Gastroesophageal sphincter (tissue), 4 donors: ENCODE measurements around the gene FRRS1L. TPM values are rescaled to one million over a fixed set of nuclear protein-coding genes. Genes with fewer than 3 reads are reported as not detected.

Experiments used
- ATAC-seq: fragments of 150-250 bp; one replicate; pipeline ENCODE4 v1.9.1; 2016; ENCODE audit warnings: mild to moderate bottlenecking, moderate library complexity
- H3K27ac ChIP-seq, 4 donors: fragments of 200-600 bp; sonication (generic) in 3 of 4; 1 replicate in 3 of 4; 2 replicates in 1 of 4; pipeline ENCODE4 v1.5.1; 2016 to 2019
- H3K27me3 ChIP-seq: fragments of 200-600 bp; sonication (generic); one replicate; pipeline ENCODE4 v1.5.1; 2019
- H3K36me3 ChIP-seq, 2 donors: fragments of 200-600 bp; sonication (generic); one replicate each; pipeline ENCODE4 v1.5.1; 2019; ENCODE audit warnings: control low read depth in 1 of 2
- H3K4me1 ChIP-seq, 3 donors: fragments of 200-600 bp; sonication (generic); 1 replicate in 2 of 3; 2 replicates in 1 of 3; pipeline ENCODE4 v1.5.1; 2016 to 2019; ENCODE audit warnings: control low read depth in 2 of 3
- H3K4me3 ChIP-seq, 2 donors: fragments of 200-600 bp; sonication (generic); one replicate each; pipeline ENCODE4 v1.5.1; 2019; ENCODE audit warnings: mild to moderate bottlenecking in 1 of 2, moderate library complexity in 1 of 2
- H3K9me3 ChIP-seq, 3 donors: fragments of 200-600 bp; sonication (generic); one replicate each; pipeline ENCODE4 v1.5.1; 2017 to 2019; ENCODE audit warnings: control low read depth in 2 of 3
- EP300 ChIP-seq: sonication (generic); formaldehyde crosslinking; IDR thresholded peaks from one replicate; pipeline ENCODE4 v1.6.1; 2017; ENCODE audit warnings: antibody characterized with exemption, mild to moderate bottlenecking
- POLR2A ChIP-seq, 2 donors: fragments of 450-650 bp; IDR thresholded peaks; one replicate each; pipeline ENCODE4 v1.6.1; 2017; ENCODE audit warnings: antibody characterized with exemption in 2 of 2, mild to moderate bottlenecking in 2 of 2, moderate library complexity in 1 of 2
- POLR2AphosphoS5 ChIP-seq: sonication (generic); formaldehyde crosslinking; IDR thresholded peaks from one replicate; pipeline ENCODE4 v1.6.1; 2017; ENCODE audit warnings: antibody characterized with exemption
- WGBS, 2 donors: methylation state at CpG; one replicate each; pipeline ENCODE4 v1.1.5; 2018; ENCODE audit warnings: low coverage in 1 of 2; 5-methylcytosine and 5-hydroxymethylcytosine counted together
- total RNA-seq, 4 donors: library from RNA; depleted of rRNA; stranded (reverse); fragments of >200 nt; gene quantifications; one replicate each; pipeline ENCODE4 v1.1.0, GENCODE V29; 2016
- TF ChIP-seq, protein P1 (sequence below), 4 experiments: fragments of 200-600 bp in 2 of 4; fragments of 450-650 bp in 2 of 4; sonication (generic) in 1 of 4; IDR thresholded peaks; one replicate each; pipeline ENCODE4 v1.5.1; 2017 to 2019; ENCODE audit warnings: antibody characterized with exemption in 4 of 4, mild to moderate bottlenecking in 2 of 4, moderate library complexity in 2 of 4

Gene FRRS1L
- total RNA-seq, 4 donors from 2014 or later, result 4.6 to 11.5 (median 10.1) TPM

DNA sequence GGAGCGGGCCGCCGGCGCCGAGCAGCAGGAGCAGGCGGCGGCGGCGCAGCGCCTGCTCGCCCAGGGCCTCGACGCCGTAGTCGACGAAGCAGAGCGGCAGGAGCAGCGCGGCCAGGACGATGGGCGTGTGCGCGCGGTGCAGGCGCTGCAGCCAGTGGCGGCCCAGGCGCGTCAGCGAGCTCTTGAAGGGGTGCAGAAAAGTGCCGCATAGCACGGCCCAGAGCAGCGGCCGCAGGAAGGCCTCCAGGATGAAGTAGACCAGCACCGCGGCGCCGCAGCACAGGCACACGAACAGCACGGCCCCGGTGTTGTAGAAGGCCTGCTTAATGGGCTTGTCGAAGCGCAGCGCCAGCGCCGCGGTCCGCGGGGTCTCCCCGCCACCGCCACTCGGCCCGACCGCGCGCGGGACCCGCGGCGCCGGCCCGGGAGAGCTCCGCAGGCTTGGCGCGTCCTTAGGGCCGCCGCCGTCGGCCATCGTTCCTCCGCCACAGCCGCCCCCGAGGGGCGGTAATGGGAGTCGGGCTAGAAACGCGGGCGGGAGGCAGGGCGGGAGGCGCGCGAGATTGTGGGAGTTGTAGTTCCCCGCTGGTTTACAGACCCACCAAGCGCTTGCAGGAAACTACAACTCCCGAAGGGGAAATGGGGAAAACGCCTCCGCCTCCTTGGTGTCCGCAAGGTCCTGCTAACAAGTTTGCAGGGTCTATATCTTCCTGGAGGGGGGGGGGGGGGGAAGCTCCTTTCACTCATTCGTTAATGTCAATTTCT, 47.4 kb downstream of the FRRS1L start, which contains the start of gene TMEM245:
Gene TMEM245, minus strand, starts transcription at position 509 of the 765 bp plus-strand sequence. Its CDS starts 34 bp downstream, at position 475.
- ATAC-seq, result peak; percentile 98
- H3K27ac ChIP-seq, result peak within 1 kb of the TSS; percentile 62 to 95 (median 91)
- no peaks in the 10 kb centered on the region for H3K27me3 ChIP-seq
- H3K4me1 ChIP-seq, result peaks cover 0 to 48% (median 17%) of the 10 kb centered on the region in 3 donors
- H3K4me3 ChIP-seq, result peak within 1 kb of the TSS; percentile 87 to 98
- H3K36me3 ChIP-seq, result no peaks in the 10 kb centered on the region
- no peaks in the 10 kb centered on the region for H3K9me3 ChIP-seq
- 0% methylated on average over 1 to 9 of the region's 88 CpGs for WGBS, 2 donors
- TF ChIP-seq EP300 (no peak), POLR2A (IDR thresholded peaks at IDR 0.05) (peak; percentile 85 to 91), POLR2AphosphoS5 (peak; percentile 77)
- TF ChIP-seq, protein P1, sequence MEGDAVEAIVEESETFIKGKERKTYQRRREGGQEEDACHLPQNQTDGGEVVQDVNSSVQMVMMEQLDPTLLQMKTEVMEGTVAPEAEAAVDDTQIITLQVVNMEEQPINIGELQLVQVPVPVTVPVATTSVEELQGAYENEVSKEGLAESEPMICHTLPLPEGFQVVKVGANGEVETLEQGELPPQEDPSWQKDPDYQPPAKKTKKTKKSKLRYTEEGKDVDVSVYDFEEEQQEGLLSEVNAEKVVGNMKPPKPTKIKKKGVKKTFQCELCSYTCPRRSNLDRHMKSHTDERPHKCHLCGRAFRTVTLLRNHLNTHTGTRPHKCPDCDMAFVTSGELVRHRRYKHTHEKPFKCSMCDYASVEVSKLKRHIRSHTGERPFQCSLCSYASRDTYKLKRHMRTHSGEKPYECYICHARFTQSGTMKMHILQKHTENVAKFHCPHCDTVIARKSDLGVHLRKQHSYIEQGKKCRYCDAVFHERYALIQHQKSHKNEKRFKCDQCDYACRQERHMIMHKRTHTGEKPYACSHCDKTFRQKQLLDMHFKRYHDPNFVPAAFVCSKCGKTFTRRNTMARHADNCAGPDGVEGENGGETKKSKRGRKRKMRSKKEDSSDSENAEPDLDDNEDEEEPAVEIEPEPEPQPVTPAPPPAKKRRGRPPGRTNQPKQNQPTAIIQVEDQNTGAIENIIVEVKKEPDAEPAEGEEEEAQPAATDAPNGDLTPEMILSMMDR (IDR thresholded peaks at IDR 0.05), result no peak

DNA sequence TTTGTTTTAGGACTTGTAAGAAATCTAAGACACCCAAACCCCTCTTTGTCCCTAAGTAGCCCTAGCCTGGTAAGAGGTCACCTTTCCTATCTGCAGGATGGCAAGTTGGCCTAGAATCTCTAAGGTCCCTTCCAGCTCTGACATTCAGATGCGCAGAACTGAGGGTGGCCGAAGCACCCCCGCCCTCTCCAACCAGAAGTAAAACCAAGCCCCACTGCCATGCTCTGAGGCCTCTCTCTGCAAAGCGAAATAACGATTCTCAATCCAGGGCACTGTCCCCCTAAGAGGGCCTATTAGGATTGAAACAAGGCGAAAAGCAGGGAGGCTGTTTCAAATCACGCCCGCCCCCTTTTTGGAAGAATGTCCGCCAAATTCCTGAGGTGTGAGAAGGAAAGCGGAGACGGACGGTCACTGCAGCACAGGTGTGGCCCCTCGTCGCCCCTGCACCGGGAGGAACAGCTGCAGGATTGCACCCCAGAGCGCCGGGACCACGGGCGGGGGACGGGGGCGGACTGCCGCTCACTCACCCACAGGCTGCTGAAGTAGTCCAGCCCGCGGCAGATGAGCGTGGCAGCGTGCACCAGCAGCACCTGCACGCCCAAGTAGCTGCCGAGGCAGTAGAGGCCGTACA, 48.1 kb downstream of the FRRS1L start:
- WGBS, 2 donors, result no CpG with 5 or more reads among the region's 29 CpGs

DNA sequence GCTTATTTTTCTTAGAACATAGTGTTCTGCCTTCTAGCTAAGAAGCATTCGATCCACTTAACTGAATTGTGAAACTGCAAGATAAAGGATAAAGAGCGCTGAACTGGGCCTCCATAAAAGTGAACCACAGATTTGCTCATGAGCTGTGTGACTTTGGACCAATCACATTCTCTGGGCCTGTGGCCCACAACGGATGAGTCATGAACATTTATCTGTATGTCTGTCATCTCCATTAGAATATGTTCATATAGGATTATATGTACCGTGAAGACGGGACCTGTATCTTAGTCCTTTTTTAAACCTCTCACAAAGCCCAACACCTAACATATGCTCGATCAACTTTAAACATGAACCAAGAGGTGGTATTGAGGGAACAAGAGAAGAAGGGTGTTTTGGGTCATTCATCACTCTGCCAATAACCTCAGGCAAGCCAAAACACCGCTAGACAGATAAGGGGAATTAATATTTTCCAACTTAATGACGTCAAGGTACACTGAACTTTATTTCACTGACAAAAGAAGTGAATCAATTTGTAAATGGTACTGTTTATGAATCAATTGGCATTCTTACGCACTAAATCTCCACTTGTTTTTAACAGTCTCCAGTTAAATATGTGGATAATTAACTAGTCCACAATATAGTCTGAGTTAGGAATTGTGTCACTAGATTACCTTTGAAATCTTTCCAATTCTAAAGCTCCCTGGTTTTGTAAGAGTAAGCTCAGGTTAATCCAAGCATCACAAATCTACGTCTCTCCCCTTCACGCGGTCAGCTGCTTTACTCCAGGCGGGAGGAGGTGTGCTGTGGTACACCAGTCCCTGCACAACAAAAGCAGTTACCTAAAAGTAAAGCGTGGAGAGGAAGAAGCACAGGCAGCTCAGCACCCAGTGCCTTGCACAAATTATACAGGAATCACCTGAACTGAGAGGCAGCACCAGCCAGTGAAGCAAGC, 48.9 kb downstream of the FRRS1L start:
- peaks cover 9 to 63% (median 26%) of the 10 kb centered on the region in 3 donors for H3K4me1 ChIP-seq
- TF ChIP-seq POLR2AphosphoS5 (peak; percentile 16), EP300 (no peak), POLR2A (IDR thresholded peaks at IDR 0.05) (no peak)
- TF ChIP-seq, protein P1 (IDR thresholded peaks at IDR 0.05), result no peak
- H3K36me3 ChIP-seq, result no peaks in the 10 kb centered on the region
- no peaks in the 10 kb centered on the region for H3K9me3 ChIP-seq
- no peak for ATAC-seq
- peak overlapping the region; percentile 62 to 95 (median 91) for H3K27ac ChIP-seq
- H3K27me3 ChIP-seq, result no peaks in the 10 kb centered on the region
- 22 to 25% methylated on average over 7 to 13 of the region's 14 CpGs for WGBS, 2 donors
- H3K4me3 ChIP-seq, result peak overlapping the region; percentile 87 to 98

More for the DNA sequence above, 48.1 kb downstream of the FRRS1L start:
- Histone ChIP-seq H3K27me3 (no peaks in the 10 kb centered on the region), H3K4me1 (peaks cover 2 to 55% (median 18%) of the 10 kb centered on the region in 3 donors), H3K27ac (peak overlapping the region; percentile 62 to 95 (median 91)), H3K9me3 (no peaks in the 10 kb centered on the region), H3K4me3 (peak overlapping the region; percentile 87 to 98), H3K36me3 (no peaks in the 10 kb centered on the region)
- no peak for ATAC-seq
- TF ChIP-seq, protein P1 (IDR thresholded peaks at IDR 0.05), result peak in 1 of 4 experiments; percentile 6
- TF ChIP-seq POLR2AphosphoS5, result no peak

DNA sequence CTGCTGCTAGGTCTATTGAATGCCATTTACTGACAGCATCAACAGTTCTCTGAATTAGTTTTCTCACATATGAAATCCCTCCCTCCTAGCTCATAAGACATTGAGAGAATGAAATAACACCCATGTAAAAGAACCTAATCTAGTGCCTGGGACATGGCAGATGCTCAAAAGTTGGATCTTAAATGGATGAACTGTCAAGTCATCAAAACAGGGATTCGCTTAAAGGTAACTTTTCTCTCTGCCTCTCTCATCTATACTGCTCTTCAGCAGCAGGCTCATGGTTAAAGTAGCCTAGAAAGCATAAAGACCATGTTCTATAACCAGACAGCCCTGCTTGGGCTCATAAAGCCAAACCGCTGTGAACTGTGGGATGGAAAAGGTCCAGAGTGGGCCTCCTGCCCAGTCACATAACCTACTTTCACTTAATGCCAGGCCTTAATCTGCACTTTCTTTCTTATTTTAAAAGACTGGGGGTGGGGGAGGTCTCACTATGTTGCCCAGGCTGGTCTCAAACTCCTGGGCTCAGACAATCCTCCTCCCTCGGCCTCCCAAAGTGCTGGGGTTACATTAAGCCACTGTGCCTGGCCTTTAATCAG, 51.0 kb downstream of the FRRS1L start:
- peak overlapping the region in 1 of 2 donors; percentile 2 for H3K4me3 ChIP-seq
- peak overlapping the region; percentile 34 to 95 (median 91) for H3K27ac ChIP-seq
- no peaks in the 10 kb centered on the region for H3K36me3 ChIP-seq
- H3K27me3 ChIP-seq, result no peaks in the 10 kb centered on the region
- TF ChIP-seq POLR2A (IDR thresholded peaks at IDR 0.05), result no peak
- TF ChIP-seq POLR2AphosphoS5, result no peak
- no peak for TF ChIP-seq EP300
- TF ChIP-seq, protein P1 (IDR thresholded peaks at IDR 0.05), result no peak
- peaks cover 9 to 84% (median 34%) of the 10 kb centered on the region in 3 donors for H3K4me1 ChIP-seq
- WGBS, 2 donors, result 59 to 86% methylated on average over 1 to 3 of the region's 3 CpGs
- no peaks in the 10 kb centered on the region for H3K9me3 ChIP-seq
- no peak for ATAC-seq
